ENCODE results near the gene SLC2A10.
A peak's percentile ranks its signal among the peaks of the same experiment; 100 is the strongest.

SLC2A10 gene

DNA sequence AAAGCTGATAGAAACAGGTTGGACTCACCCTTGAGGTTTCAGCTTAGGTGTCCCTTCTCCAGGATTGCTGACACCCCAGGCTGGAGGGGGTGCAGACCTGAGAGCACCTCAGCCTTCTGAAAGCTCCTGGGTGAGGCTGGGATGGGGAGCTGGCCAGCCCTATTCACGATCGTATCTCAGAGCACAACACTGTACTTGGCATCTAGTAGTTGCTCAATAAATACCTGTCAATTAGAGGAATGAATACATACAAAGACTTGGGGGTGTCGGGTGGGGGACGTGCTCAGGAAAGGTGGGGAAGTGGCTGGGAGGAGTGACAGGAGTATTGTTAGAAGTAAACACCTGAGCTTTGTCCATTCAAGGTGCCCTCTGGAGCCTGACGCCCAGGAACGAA, 61.7 kb downstream of the SLC2A10 start:
- no peak for DNase-seq

DNA sequence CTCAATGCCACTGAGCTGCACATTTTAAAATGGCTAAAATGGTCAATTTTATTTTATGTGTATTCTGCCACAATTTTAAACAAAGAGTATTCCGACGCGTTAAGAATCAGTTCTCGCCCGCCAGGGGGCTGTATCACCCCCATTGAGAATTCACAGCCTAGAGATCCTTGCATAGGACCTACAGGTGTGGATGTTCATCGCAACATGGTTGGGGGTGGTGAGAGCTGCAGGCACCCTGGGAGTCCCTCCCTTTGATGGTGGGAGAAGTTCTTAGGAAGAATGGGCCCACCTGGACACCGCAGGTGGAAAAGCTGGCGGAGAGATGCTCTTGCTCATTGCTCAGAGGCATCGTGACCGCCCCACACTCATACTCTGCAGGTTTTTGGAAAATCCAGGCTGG, 63.5 kb downstream of the SLC2A10 start:
- no peak for DNase-seq

DNA sequence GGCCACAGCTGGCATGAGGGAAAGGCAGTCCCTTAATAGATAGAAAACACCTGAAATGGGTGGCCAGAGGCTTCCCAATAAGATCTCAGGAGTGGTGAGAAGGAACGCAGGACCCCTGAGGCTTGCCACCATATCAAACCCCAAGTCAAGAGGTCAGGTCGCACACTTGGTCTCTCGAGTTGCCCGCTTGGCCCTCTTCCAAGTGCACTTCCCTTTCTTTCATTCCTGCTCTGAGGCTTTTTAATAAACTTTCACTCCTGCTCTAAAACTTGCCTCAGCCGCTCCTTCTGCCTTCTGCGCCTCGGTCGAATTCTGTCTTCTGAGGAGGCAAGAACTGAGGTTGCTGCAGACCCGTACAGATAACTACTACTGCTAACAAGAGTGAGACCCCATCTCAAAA, 64.2 kb downstream of the SLC2A10 start:
- DNase-seq = no peak

DNA sequence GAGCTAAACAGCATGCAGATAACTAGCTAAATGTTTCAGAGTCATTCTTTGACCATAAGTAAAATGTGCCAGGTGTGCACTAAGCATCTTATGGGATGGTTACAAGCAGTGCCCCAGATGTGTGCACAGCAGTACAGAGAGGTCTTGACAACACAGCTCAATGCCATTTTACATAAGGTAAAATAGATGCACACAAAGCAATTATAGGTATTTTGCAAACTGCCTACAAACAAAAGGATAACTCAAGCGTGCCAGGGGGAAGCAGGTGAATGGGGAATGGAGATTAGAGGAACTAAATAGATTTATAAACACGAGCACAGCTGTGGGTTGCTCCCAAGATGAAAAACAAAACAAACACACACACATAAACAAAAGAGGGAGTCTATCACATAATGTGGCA, 64.8 kb downstream of the SLC2A10 start:
- peak; percentile 83 for DNase-seq

DNA sequence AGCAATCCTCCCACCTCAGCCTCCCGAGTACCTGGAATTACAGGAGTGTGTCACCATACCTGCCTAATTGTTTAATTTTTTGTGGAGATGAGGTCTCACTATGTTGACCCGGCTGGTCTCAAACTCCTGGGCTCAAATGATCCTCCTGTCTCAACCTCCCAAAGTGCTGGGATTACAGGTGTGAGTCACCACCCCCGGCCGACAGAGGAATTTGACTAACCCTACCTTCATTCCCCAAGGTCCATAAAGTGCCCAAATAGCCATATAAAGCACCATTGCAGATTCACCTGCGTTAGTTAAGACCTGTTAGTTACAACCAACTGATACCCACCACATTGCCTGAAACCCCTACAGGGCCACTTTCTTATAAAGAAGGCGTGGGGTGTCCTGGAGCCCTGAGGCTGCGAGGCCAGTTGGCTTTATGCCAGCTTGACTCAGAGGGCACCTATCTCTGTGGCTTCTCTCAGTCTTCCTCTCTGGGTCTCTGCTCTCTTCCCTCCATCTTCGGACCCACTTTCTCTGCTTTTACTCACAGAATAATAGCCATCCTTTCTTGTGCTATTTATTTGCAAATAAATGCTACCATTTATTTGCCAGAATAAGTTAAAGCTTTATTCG, 65.6 kb downstream of the SLC2A10 start:
- DNase-seq = no peak

DNA sequence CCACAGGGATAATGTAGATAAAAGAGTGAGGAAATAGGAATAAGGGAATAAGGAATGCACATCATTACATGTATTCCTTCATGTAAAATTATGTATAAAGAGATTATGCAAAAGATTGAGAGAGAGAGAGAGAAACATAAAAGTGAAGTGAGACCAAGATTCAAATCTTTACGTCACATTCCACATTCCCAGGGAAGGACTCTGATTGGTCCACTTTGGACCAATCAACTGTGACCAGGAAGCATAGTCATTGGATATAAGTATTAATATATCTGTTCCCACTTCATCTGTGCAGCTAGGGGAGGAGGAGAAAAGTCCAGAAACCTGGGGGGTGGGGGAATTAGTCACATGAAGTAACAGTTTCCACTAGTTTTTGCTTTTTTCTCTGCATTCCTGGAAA, 66.4 kb downstream of the SLC2A10 start:
- DNase-seq = no peak

DNA sequence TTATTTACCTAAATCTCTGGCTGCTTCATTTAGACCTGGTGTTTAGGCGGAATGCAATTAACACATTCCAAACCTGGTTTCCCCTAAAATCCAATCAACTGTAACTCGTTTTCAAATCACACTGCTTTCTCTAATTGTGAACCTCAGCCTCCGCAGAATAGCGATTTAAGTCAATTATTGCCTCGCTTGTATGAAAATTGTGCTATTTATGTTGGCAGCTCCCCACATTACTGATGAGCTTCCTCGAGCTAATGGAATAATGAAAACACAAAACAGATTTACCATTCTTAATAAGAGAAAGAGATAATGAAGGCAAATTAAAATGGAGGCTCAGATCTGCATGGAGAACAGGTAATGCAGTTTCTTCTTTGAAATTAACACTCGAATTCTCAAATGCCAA, 67.9 kb downstream of the SLC2A10 start:
- no peak for DNase-seq

DNA sequence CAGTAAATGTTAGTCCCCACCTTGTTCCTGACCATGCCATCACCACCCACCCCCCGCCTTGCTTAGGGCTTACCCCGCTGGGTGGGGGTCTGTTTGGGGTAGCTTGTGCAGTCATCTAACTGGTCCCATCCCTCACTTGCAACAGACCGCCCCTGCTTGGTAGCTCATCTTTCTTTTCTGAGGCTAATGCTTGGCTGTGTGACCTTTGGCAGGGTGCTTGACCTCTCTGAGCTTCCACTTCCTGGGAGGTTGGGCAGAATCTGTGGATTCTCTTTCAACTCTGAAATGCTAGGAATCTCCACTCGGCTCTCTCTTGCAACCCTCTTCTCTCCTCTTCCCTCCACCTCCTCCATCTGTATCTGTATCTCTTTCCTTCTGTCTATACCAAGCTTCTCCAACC, 70.4 kb downstream of the SLC2A10 start:
- no peak for DNase-seq

DNA sequence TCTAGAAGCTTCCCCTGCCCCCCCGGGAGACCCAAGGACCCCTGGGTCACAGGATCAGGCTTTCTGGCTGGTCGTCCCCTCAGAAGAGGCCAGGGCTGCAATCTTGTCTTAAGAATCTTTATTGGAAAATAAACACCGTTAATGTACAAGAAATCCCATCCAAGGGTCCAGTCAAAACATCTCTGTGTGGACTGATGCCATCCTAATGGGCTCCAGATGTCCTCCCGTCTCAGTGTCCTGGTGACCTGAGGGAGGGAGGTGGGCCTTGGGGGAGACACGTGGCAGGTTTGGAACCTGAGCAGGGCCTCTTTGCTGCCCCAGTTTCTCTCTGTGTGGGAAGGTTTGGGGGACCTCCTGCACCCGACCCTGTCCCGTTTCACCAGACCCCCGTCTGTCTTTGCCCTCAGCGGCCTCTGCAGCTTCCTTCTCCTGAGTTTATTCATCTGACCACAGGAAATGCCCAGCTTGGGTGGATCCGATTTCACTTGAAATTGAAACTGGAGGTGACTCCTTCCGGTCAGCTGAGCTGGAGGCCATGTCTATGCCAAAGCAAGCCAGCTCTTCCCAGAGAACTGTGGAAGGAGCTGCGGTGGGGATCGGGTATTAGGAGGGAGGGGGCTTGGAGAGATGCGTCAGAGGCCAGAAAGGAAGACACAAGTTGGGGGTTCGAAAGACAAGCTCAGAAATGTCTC, 75.1 kb downstream of the SLC2A10 start:
- DNase-seq = no peak

Measured in NCI-H1105 (cell line).